HL-60 (cell line): ENCODE data around the gene SLC6A6.

Experiments
- GABPA ChIP-seq: IDR thresholded peaks from 2 replicates; pipeline ENCODE4 v1.6.1; 2012; ENCODE audit warnings: low read depth
- POLR2AphosphoS5 ChIP-seq: IDR thresholded peaks from 2 replicates; pipeline ENCODE4 v1.6.1; 2012; ENCODE audit warnings: low read depth
- SPI1 ChIP-seq: IDR thresholded peaks from 2 replicates; pipeline ENCODE4 v1.6.1; 2012; ENCODE audit warnings: low read depth, mild to moderate bottlenecking, borderline replicate concordance
- TF ChIP-seq, protein P1 (sequence below): IDR thresholded peaks from one replicate; pipeline ENCODE4 v1.5.1; 2011; ENCODE audit warnings: low read length, control low read depth, inconsistent platforms; ENCODE audit not compliant: insufficient read depth
- TF ChIP-seq, protein P2 (sequence below): IDR thresholded peaks from 2 replicates; pipeline ENCODE4 v1.6.1; 2012; ENCODE audit warnings: low read depth; ENCODE audit not compliant: insufficient replicate concordance

DNA sequence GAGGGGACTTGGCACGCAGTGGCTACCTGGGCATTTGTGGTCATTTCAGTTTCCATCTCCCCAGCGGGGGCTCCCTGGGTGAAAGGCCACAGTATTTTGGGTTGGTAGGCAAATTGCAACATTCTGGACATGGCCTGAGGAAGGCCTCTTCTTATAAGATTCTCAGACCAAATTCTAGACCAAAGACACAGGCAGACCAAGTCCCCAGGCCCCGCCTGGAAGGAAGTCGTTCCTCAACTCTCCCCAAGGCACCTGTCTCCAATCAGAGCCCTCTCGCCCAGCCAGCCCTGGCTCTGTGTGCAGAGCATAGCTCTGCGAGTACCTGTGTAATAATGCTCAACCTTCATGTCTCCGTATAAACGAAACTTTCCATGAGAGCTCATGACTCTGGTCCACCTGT lies 84.7 kb downstream of the SLC6A6 start:
- no peak for TF ChIP-seq POLR2AphosphoS5
- TF ChIP-seq, protein P1, sequence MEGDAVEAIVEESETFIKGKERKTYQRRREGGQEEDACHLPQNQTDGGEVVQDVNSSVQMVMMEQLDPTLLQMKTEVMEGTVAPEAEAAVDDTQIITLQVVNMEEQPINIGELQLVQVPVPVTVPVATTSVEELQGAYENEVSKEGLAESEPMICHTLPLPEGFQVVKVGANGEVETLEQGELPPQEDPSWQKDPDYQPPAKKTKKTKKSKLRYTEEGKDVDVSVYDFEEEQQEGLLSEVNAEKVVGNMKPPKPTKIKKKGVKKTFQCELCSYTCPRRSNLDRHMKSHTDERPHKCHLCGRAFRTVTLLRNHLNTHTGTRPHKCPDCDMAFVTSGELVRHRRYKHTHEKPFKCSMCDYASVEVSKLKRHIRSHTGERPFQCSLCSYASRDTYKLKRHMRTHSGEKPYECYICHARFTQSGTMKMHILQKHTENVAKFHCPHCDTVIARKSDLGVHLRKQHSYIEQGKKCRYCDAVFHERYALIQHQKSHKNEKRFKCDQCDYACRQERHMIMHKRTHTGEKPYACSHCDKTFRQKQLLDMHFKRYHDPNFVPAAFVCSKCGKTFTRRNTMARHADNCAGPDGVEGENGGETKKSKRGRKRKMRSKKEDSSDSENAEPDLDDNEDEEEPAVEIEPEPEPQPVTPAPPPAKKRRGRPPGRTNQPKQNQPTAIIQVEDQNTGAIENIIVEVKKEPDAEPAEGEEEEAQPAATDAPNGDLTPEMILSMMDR = no peak
- no peak for TF ChIP-seq SPI1
- TF ChIP-seq, protein P2, sequence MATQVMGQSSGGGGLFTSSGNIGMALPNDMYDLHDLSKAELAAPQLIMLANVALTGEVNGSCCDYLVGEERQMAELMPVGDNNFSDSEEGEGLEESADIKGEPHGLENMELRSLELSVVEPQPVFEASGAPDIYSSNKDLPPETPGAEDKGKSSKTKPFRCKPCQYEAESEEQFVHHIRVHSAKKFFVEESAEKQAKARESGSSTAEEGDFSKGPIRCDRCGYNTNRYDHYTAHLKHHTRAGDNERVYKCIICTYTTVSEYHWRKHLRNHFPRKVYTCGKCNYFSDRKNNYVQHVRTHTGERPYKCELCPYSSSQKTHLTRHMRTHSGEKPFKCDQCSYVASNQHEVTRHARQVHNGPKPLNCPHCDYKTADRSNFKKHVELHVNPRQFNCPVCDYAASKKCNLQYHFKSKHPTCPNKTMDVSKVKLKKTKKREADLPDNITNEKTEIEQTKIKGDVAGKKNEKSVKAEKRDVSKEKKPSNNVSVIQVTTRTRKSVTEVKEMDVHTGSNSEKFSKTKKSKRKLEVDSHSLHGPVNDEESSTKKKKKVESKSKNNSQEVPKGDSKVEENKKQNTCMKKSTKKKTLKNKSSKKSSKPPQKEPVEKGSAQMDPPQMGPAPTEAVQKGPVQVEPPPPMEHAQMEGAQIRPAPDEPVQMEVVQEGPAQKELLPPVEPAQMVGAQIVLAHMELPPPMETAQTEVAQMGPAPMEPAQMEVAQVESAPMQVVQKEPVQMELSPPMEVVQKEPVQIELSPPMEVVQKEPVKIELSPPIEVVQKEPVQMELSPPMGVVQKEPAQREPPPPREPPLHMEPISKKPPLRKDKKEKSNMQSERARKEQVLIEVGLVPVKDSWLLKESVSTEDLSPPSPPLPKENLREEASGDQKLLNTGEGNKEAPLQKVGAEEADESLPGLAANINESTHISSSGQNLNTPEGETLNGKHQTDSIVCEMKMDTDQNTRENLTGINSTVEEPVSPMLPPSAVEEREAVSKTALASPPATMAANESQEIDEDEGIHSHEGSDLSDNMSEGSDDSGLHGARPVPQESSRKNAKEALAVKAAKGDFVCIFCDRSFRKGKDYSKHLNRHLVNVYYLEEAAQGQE = no peak
- TF ChIP-seq GABPA = no peak
